DND-41 (cell line): ENCODE results near the gene LAPTM4A.
"Not testable (repeated sequence)": the region's sequence is repeated elsewhere in the genome, so short reads cannot be mapped to it uniquely, and the experiment has no call there.

ENCODE experiments used
- ATAC-seq: fragments of 200-7000 bp; cut with Tn5 transposase; 3 replicates; pipeline ENCODE4 v1.9.1; 2021; ENCODE audit warnings: low read depth; ENCODE audit not compliant: insufficient read depth
- DNase-seq: peaks from one replicate; pipeline ENCODE4 v3.0.0-alpha.2; 2020
- H2AFZ ChIP-seq: 2 replicates; pipeline ENCODE4 v1.6.0; 2012; ENCODE audit warnings: low read depth, low read length
- H3K27ac ChIP-seq: 2 replicates; pipeline ENCODE4 v1.5.1; 2012; ENCODE audit warnings: low read length, inconsistent platforms
- H3K27me3 ChIP-seq: fragments of 200-600 bp; sonication (generic); 2 replicates; pipeline ENCODE4 v1.6.0; 2012; ENCODE audit warnings: low read length, mild to moderate bottlenecking, inconsistent platforms; ENCODE audit not compliant: insufficient read depth, poor library complexity
- H3K36me3 ChIP-seq: 2 replicates; pipeline ENCODE4 v1.5.1; 2012; ENCODE audit warnings: low read length, inconsistent platforms; ENCODE audit not compliant: insufficient read depth
- H3K4me1 ChIP-seq: 2 replicates; pipeline ENCODE4 v1.5.1; 2012; ENCODE audit warnings: mild to moderate bottlenecking, low read length; ENCODE audit not compliant: insufficient read depth
- H3K4me2 ChIP-seq: 2 replicates; pipeline ENCODE4 v1.6.0; 2012; ENCODE audit warnings: mild to moderate bottlenecking, moderate library complexity, low read length, inconsistent platforms; ENCODE audit not compliant: insufficient read depth
- H3K4me3 ChIP-seq, 2 experiments: fragments of 200-600 bp in 1 of 2; shearing (Covaris generic) in 1 of 2; 2 replicates each; pipeline ENCODE4 v1.5.1; 2012 to 2016; ENCODE audit warnings: inconsistent platforms in 2 of 2, low read length in 2 of 2, mild to moderate bottlenecking in 2 of 2, low read depth in 1 of 2, moderate library complexity in 1 of 2
- H3K79me2 ChIP-seq: 2 replicates; pipeline ENCODE4 v1.6.0; 2012; ENCODE audit warnings: low read length, inconsistent platforms; ENCODE audit not compliant: insufficient read depth
- H3K9ac ChIP-seq: 2 replicates; pipeline ENCODE4 v1.6.0; 2012; ENCODE audit warnings: low read depth, mild to moderate bottlenecking, inconsistent platforms, low read length, moderate library complexity
- H3K9me3 ChIP-seq: 2 replicates; pipeline ENCODE4 v1.5.1; 2012; ENCODE audit warnings: low read length, moderate library complexity, mild to moderate bottlenecking, inconsistent platforms; ENCODE audit not compliant: insufficient read depth, severe bottlenecking
- H4K20me1 ChIP-seq: 2 replicates; pipeline ENCODE4 v1.6.0; 2012; ENCODE audit warnings: low read length; ENCODE audit not compliant: insufficient read depth
- CTCF ChIP-seq: IDR thresholded peaks from 2 replicates; pipeline ENCODE4 v1.5.1; 2012; ENCODE audit warnings: borderline replicate concordance, low read length, moderate library complexity, mild to moderate bottlenecking; ENCODE audit not compliant: poor library complexity, severe bottlenecking; ENCODE audit errors: extremely low read depth
- EZH2 ChIP-seq: IDR thresholded peaks from 3 replicates; pipeline ENCODE4 v1.6.1; 2012; ENCODE audit warnings: borderline replicate concordance, low read depth, mild to moderate bottlenecking, moderate library complexity, low read length, inconsistent platforms; ENCODE audit not compliant: severe bottlenecking

LAPTM4A gene

DNA sequence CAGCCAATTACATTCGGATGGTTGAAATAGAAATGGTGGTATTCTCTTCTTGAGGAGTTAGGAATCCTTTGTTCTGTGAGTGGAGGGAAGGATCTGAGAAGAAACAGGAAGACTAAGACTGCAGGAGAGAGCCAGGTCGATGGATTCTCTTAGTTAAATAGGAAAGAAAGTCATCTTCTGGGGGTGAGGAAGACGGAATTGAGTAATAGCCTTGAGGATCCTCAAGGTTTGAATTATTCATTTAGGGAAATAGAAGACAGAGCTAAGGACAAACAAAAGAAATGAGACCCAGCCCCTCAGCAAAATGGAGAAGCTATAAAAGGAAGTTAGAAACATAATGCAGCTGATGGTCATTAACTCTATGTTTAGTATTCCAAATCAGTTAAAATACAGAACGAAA lies 1.8 kb downstream of the LAPTM4A start:
- Histone ChIP-seq H3K27ac (peak overlapping the region; percentile 87), H4K20me1 (peaks cover 19% of the 10 kb centered on the region; the same call in 1 of the 2 replicates), H3K79me2 (peaks cover 64% of the 10 kb centered on the region), H3K4me1 (peaks cover 38% of the 10 kb centered on the region), H3K9ac (peak overlapping the region; percentile 68), H3K4me3 (peak overlapping the region; percentile 79 to 85; a peak in 3 of 4 replicates), H3K9me3 (no peaks in the 10 kb centered on the region), H3K27me3 (peaks cover 3% of the 10 kb centered on the region), H3K36me3 (no peaks in the 10 kb centered on the region), H2AFZ (peak overlapping the region; percentile 40; the same call in 1 of the 2 replicates), H3K4me2 (peak overlapping the region; percentile 71)
- TF ChIP-seq CTCF (no peak), EZH2 (no peak)
- DNase-seq, result no peak
- ATAC-seq, result no peak

GRCh38 chr2:20048488-20049448 lies 2.7 kb downstream of the LAPTM4A start:
- Histone ChIP-seq H3K27me3 (no peaks in the 10 kb centered on the region), H3K9me3 (no peaks in the 10 kb centered on the region), H4K20me1 (peaks cover 26% of the 10 kb centered on the region; the same call in 1 of the 2 replicates), H3K4me2 (peak overlapping the region; percentile 71), H3K36me3 (no peaks in the 10 kb centered on the region), H3K27ac (peak overlapping the region; percentile 87; the same call in 1 of the 2 replicates), H2AFZ (no peak overlapping the region), H3K79me2 (peaks cover 72% of the 10 kb centered on the region), H3K9ac (peak overlapping the region; percentile 68), H3K4me1 (peaks cover 38% of the 10 kb centered on the region), H3K4me3 (peak overlapping the region; percentile 79 to 85; a peak in 3 of 4 replicates)
- TF ChIP-seq EZH2, result no peak
- TF ChIP-seq CTCF, result no peak
- DNase-seq, result no peak
- no peak for ATAC-seq

- DNase-seq, ATAC-seq, H3K27me3 ChIP-seq, H3K4me3 ChIP-seq, H3K9ac ChIP-seq, H3K4me2 ChIP-seq, H2AFZ ChIP-seq, H3K36me3 ChIP-seq, H3K9me3 ChIP-seq, H3K27ac ChIP-seq: not testable (repeated sequence)
- H3K79me2 ChIP-seq, result peaks cover 94% of the 10 kb centered on the region
- peaks cover 41% of the 10 kb centered on the region for H4K20me1 ChIP-seq
- peaks cover 26% of the 10 kb centered on the region for H3K4me1 ChIP-seq
These were observed 5.6 kb downstream of the LAPTM4A start for GRCh38 chr2:20045712-20046292.

DNA sequence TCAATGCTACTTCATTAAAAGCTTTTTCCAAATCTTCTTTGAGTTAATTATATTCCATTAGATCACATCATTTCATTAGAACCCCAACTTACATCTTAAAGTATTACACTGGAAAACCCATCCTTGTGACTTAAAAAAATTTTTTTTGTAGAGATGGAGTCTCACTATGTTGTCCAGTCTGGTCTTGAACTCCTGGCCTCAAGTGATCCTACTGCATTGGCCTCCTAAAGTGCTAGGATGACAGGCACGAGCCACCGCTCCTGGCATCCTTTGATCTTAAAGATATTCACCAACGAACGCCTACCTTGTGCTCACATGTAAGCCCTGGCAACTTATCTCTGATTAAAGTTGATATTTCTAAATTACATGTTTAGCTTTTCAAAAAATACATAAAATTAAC lies 6.7 kb downstream of the LAPTM4A start:
- DNase-seq (no peak), ATAC-seq (no peak)
- no peak overlapping the region for H3K4me2 ChIP-seq
- peaks cover 92% of the 10 kb centered on the region for H3K79me2 ChIP-seq
- peaks cover 36% of the 10 kb centered on the region for H4K20me1 ChIP-seq
- H3K9me3 ChIP-seq, result no peaks in the 10 kb centered on the region
- no peak for TF ChIP-seq CTCF
- no peak for TF ChIP-seq EZH2
- H3K27me3 ChIP-seq, result no peaks in the 10 kb centered on the region
- no peak overlapping the region for H3K9ac ChIP-seq
- H3K4me1 ChIP-seq, result peaks cover 20% of the 10 kb centered on the region
- no peak overlapping the region for H2AFZ ChIP-seq
- no peak overlapping the region for H3K4me3 ChIP-seq
- H3K27ac ChIP-seq, result no peak overlapping the region
- peaks cover 16% of the 10 kb centered on the region for H3K36me3 ChIP-seq
